Fibroblast of lung (primary cell): ENCODE measurements around the gene TSPAN33. TPM values are rescaled to one million over a fixed set of nuclear protein-coding genes. Genes with fewer than 3 reads are reported as not detected.

Source experiments
- DNase-seq, 2 donors: peaks; one replicate each; pipeline versions ENCODE4 v3.0.0 to v3.0.0-alpha.2; 2010; ENCODE audit warnings: low read depth in 2 of 2
- H2AFZ ChIP-seq: 2 replicates; pipeline ENCODE4 v1.5.1; 2012; ENCODE audit warnings: low read length, control low read depth, inconsistent platforms
- H3K27ac ChIP-seq: 2 replicates; pipeline ENCODE4 v1.5.1; 2011; ENCODE audit warnings: low read length, control low read depth; ENCODE audit not compliant: insufficient read depth
- H3K27me3 ChIP-seq: 2 replicates; pipeline ENCODE4 v1.5.1; 2011; ENCODE audit warnings: mild to moderate bottlenecking, low read length; ENCODE audit not compliant: control insufficient read depth, insufficient read depth
- H3K36me3 ChIP-seq: 2 replicates; pipeline ENCODE4 v1.5.1; 2011; ENCODE audit warnings: low read length; ENCODE audit not compliant: control insufficient read depth, insufficient read depth
- H3K4me1 ChIP-seq: 2 replicates; pipeline ENCODE4 v1.5.1; 2011; ENCODE audit warnings: low read length; ENCODE audit not compliant: control insufficient read depth, insufficient read depth; ENCODE audit errors: extremely low read depth
- H3K4me2 ChIP-seq: 2 replicates; pipeline ENCODE4 v1.5.1; 2011; ENCODE audit warnings: low read length, control low read depth; ENCODE audit not compliant: insufficient read depth; ENCODE audit errors: extremely low read depth
- H3K4me3 ChIP-seq, 4 experiments: fragments of 200-600 bp in 1 of 4; sonication (generic) in 1 of 4; replicated peaks in 1 of 4; 2 replicates each; pipeline ENCODE4 v1.5.1; 2011 to 2016; ENCODE audit warnings: low read length in 4 of 4, low read depth in 3 of 4, mild to moderate bottlenecking in 3 of 4, control low read depth in 2 of 4, inconsistent platforms in 1 of 4, mixed read lengths in 1 of 4; ENCODE audit not compliant: insufficient read depth in 1 of 4; ENCODE audit errors: control extremely low read depth in 1 of 4
- H3K79me2 ChIP-seq: 2 replicates; pipeline ENCODE4 v1.5.1; 2012; ENCODE audit warnings: mild to moderate bottlenecking, low read length, inconsistent platforms; ENCODE audit not compliant: control insufficient read depth, insufficient read depth
- H3K9ac ChIP-seq: 2 replicates; pipeline ENCODE4 v1.5.1; 2011; ENCODE audit warnings: mild to moderate bottlenecking, low read length, control low read depth; ENCODE audit not compliant: insufficient read depth
- H3K9me3 ChIP-seq: 2 replicates; pipeline ENCODE4 v1.5.1; 2012; ENCODE audit warnings: low read depth, low read length; ENCODE audit not compliant: control insufficient read depth, insufficient read depth
- H4K20me1 ChIP-seq: 2 replicates; pipeline ENCODE4 v1.5.1; 2011; ENCODE audit warnings: low read length; ENCODE audit not compliant: control insufficient read depth, insufficient read depth; ENCODE audit errors: extremely low read depth
- CTCF ChIP-seq, 2 donors: IDR thresholded peaks in 1 of 2; conservative IDR thresholded peaks in 1 of 2; 1 replicate in 1 of 2; 2 replicates in 1 of 2; pipeline ENCODE4 v1.5.1; 2011 to 2012; ENCODE audit warnings: low read length in 2 of 2, control low read depth in 1 of 2, inconsistent platforms in 1 of 2, low read depth in 1 of 2, mild to moderate bottlenecking in 1 of 2
- EZH2 ChIP-seq: IDR thresholded peaks from 2 replicates; pipeline ENCODE4 v1.5.1; 2012; ENCODE audit warnings: low read length, control low read depth, mild to moderate bottlenecking; ENCODE audit errors: missing control alignments
- polyA plus RNA-seq, 2 donors: library from polyadenylated mRNA; depleted of rRNA in 1 of 2; stranded (reverse) in 1 of 2; unstranded in 1 of 2; fragments of >200 nt; gene quantifications; 2 replicates each; pipeline ENCODE4 v1.2.1, GENCODE V29; 2011 to 2012; ENCODE audit warnings: missing spikeins in 1 of 2
- total RNA-seq: library from RNA; depleted of rRNA; stranded (reverse); fragments of >200 nt; gene quantifications from 2 replicates; pipeline ENCODE4 v1.2.1, GENCODE V29; 2014

Gene TSPAN33
- total and polyA plus RNA-seq, 2 donors (not counting 1 experiment from before 2014, with no cell fraction given) = 0.17 to 0.36 TPM

- H3K4me3 ChIP-seq = no peak overlapping the region
- no peaks in the 10 kb centered on the region for H4K20me1 ChIP-seq
- H3K4me1 ChIP-seq = no peaks in the 10 kb centered on the region
- no peaks in the 10 kb centered on the region for H3K9me3 ChIP-seq
- no peak overlapping the region for H3K9ac ChIP-seq
- no peak overlapping the region for H3K4me2 ChIP-seq
- DNase-seq = no peak
- H3K36me3 ChIP-seq = no peaks in the 10 kb centered on the region
- H3K27me3 ChIP-seq = peaks cover 36% of the 10 kb centered on the region
- no peaks in the 10 kb centered on the region for H3K79me2 ChIP-seq
- H2AFZ ChIP-seq = no peak overlapping the region
- no peak for TF ChIP-seq CTCF (conservative IDR thresholded peaks at IDR 0.05 in 1 of 2, IDR thresholded peaks at IDR 0.05 in 1 of 2; ENCODE audit: low read depth in 1 of 2, low read length in 2 of 2)
- no peak for TF ChIP-seq EZH2
- no peak overlapping the region for H3K27ac ChIP-seq
These were observed 3.2 kb downstream of the TSPAN33 start for GRCh38 chr7:129147731-129148130.

GRCh38 chr7:129149511-129149910 lies 5.0 kb downstream of the TSPAN33 start:
- no peaks in the 10 kb centered on the region for H4K20me1 ChIP-seq
- peaks cover 21% of the 10 kb centered on the region for H3K27me3 ChIP-seq
- H3K36me3 ChIP-seq = no peaks in the 10 kb centered on the region
- H2AFZ ChIP-seq = no peak overlapping the region
- H3K4me3 ChIP-seq = no peak overlapping the region
- TF ChIP-seq EZH2 (no peak), CTCF (conservative IDR thresholded peaks at IDR 0.05 in 1 of 2, IDR thresholded peaks at IDR 0.05 in 1 of 2; ENCODE audit: low read depth in 1 of 2, low read length in 2 of 2) (no peak)
- no peak overlapping the region for H3K4me2 ChIP-seq
- H3K27ac ChIP-seq = no peak overlapping the region
- no peak overlapping the region for H3K9ac ChIP-seq
- H3K79me2 ChIP-seq = no peaks in the 10 kb centered on the region
- DNase-seq = no peak
- H3K9me3 ChIP-seq = no peaks in the 10 kb centered on the region
- H3K4me1 ChIP-seq = no peaks in the 10 kb centered on the region

GRCh38 chr7:129150199-129150996 lies 5.9 kb downstream of the TSPAN33 start:
- no peaks in the 10 kb centered on the region for H3K9me3 ChIP-seq
- no peak overlapping the region for H3K27ac ChIP-seq
- no peak overlapping the region for H3K4me2 ChIP-seq
- peaks cover 21% of the 10 kb centered on the region for H3K27me3 ChIP-seq
- no peaks in the 10 kb centered on the region for H3K4me1 ChIP-seq
- H3K36me3 ChIP-seq = no peaks in the 10 kb centered on the region
- H4K20me1 ChIP-seq = no peaks in the 10 kb centered on the region
- no peaks in the 10 kb centered on the region for H3K79me2 ChIP-seq
- no peak for TF ChIP-seq CTCF (conservative IDR thresholded peaks at IDR 0.05 in 1 of 2, IDR thresholded peaks at IDR 0.05 in 1 of 2; ENCODE audit: low read depth in 1 of 2, low read length in 2 of 2)
- TF ChIP-seq EZH2 = no peak
- H3K9ac ChIP-seq = no peak overlapping the region
- DNase-seq = no peak
- no peak overlapping the region for H3K4me3 ChIP-seq
- no peak overlapping the region for H2AFZ ChIP-seq
